Mesendoderm (in vitro differentiated cells): Measurements from ENCODE around the gene KCNK10.

ENCODE experiments used
- DNase-seq: peaks from one replicate; pipeline ENCODE4 v3.0.0; 2013
- H2AK5ac ChIP-seq: 2 replicates; pipeline ENCODE4 v1.6.1; 2013; ENCODE audit warnings: low read length, inconsistent platforms
- H2BK120ac ChIP-seq: 2 replicates; pipeline ENCODE4 v1.6.1; 2013; ENCODE audit warnings: low read depth, mild to moderate bottlenecking, low read length, moderate library complexity, mixed read lengths
- H2BK15ac ChIP-seq: replicated peaks from 2 replicates; pipeline ENCODE4 v1.6.1; 2013; ENCODE audit warnings: low read depth, mild to moderate bottlenecking, moderate library complexity
- H2BK5ac ChIP-seq: 2 replicates; pipeline ENCODE4 v1.6.1; 2013; ENCODE audit warnings: low read length, inconsistent platforms
- H3K18ac ChIP-seq: 2 replicates; pipeline ENCODE4 v1.6.1; 2013; ENCODE audit warnings: mild to moderate bottlenecking, low read length, mixed read lengths
- H3K23ac ChIP-seq: one replicate; pipeline ENCODE4 v1.6.1; 2013; ENCODE audit warnings: low read length
- H3K27ac ChIP-seq: 2 replicates; pipeline ENCODE4 v1.5.1; 2013; ENCODE audit warnings: low read depth, mild to moderate bottlenecking, inconsistent platforms, low read length, moderate library complexity
- H3K27me3 ChIP-seq: 2 replicates; pipeline ENCODE4 v1.6.1; 2013; ENCODE audit warnings: low read length, control low read depth, mild to moderate bottlenecking, inconsistent platforms; ENCODE audit not compliant: insufficient read depth, poor library complexity
- H3K36me3 ChIP-seq: 2 replicates; pipeline ENCODE4 v1.6.1; 2013; ENCODE audit warnings: low read length, inconsistent platforms; ENCODE audit not compliant: control insufficient read depth, insufficient read depth
- H3K4ac ChIP-seq: one replicate; pipeline ENCODE4 v1.6.1; 2013; ENCODE audit warnings: low read depth, mild to moderate bottlenecking, low read length, moderate library complexity
- H3K4me1 ChIP-seq: 2 replicates; pipeline ENCODE4 v1.6.1; 2013; ENCODE audit warnings: low read depth, low read length, inconsistent platforms; ENCODE audit not compliant: control insufficient read depth
- H3K4me2 ChIP-seq: 2 replicates; pipeline ENCODE4 v1.6.1; 2013; ENCODE audit warnings: low read length
- H3K4me3 ChIP-seq: 2 replicates; pipeline ENCODE4 v1.5.1; 2013; ENCODE audit warnings: mild to moderate bottlenecking, low read length
- H3K56ac ChIP-seq: one replicate; pipeline ENCODE4 v1.6.1; 2013; ENCODE audit warnings: low read length
- H3K79me1 ChIP-seq: 2 replicates; pipeline ENCODE4 v1.6.1; 2013; ENCODE audit warnings: low read length, inconsistent platforms
- H3K79me2 ChIP-seq: 2 replicates; pipeline ENCODE4 v1.6.1; 2013; ENCODE audit warnings: mild to moderate bottlenecking, low read length; ENCODE audit not compliant: control insufficient read depth, insufficient read depth
- H3K9ac ChIP-seq: 2 replicates; pipeline ENCODE4 v1.6.1; 2013; ENCODE audit warnings: low read length, inconsistent platforms
- H4K5ac ChIP-seq: one replicate; pipeline ENCODE4 v1.6.1; 2013; ENCODE audit warnings: low read length
- H4K8ac ChIP-seq: one replicate; pipeline ENCODE4 v1.6.1; 2013; ENCODE audit warnings: low read depth, mild to moderate bottlenecking, control low read depth, low read length, moderate library complexity
- WGBS: extraction: QIAGEN DNeasy Blood & Tissue Kit; methylation state at CpG from one replicate; pipeline ENCODE4 v1.1.7; 2013; ENCODE audit warnings: low lambda C conversion rate, missing lambda C conversion rate; ENCODE audit not compliant: insufficient coverage; ENCODE audit errors: extremely low coverage; 5-methylcytosine and 5-hydroxymethylcytosine counted together

The KCNK10 gene

GRCh38 chr14:88297306-88297705 lies 25.8 kb downstream of the KCNK10 start:
- H3K4ac ChIP-seq: no peak overlapping the region
- no peak for DNase-seq
- H3K79me2 ChIP-seq: no peaks in the 10 kb centered on the region
- no peaks in the 10 kb centered on the region for H3K4me1 ChIP-seq
- no peak overlapping the region for H3K4me2 ChIP-seq
- H2BK15ac ChIP-seq: no peak overlapping the region
- H3K9ac ChIP-seq: no peak overlapping the region
- H3K56ac ChIP-seq: no peak overlapping the region
- H3K36me3 ChIP-seq: no peaks in the 10 kb centered on the region
- no peak overlapping the region for H4K8ac ChIP-seq
- no peak overlapping the region for H3K23ac ChIP-seq
- no peak overlapping the region for H3K27ac ChIP-seq
- no peak overlapping the region for H3K4me3 ChIP-seq
- H2AK5ac ChIP-seq: no peak overlapping the region
- no CpG with 5 or more reads among the region's 5 CpGs for WGBS
- H3K27me3 ChIP-seq: no peaks in the 10 kb centered on the region
- H2BK5ac ChIP-seq: no peak overlapping the region
- H3K79me1 ChIP-seq: no peaks in the 10 kb centered on the region
- H2BK120ac ChIP-seq: no peak overlapping the region
- no peak overlapping the region for H4K5ac ChIP-seq
- no peak overlapping the region for H3K18ac ChIP-seq

GRCh38 chr14:88296351-88296750 lies 26.7 kb downstream of the KCNK10 start:
- no peak overlapping the region for H3K56ac ChIP-seq
- H3K23ac ChIP-seq: no peak overlapping the region
- no peak overlapping the region for H3K27ac ChIP-seq
- no peak for DNase-seq
- no peak overlapping the region for H2AK5ac ChIP-seq
- H3K9ac ChIP-seq: no peak overlapping the region
- H3K4ac ChIP-seq: no peak overlapping the region
- no peak overlapping the region for H3K4me2 ChIP-seq
- no peaks in the 10 kb centered on the region for H3K36me3 ChIP-seq
- no peak overlapping the region for H3K18ac ChIP-seq
- no peak overlapping the region for H2BK120ac ChIP-seq
- no peaks in the 10 kb centered on the region for H3K79me1 ChIP-seq
- H3K4me3 ChIP-seq: no peak overlapping the region
- no peaks in the 10 kb centered on the region for H3K4me1 ChIP-seq
- WGBS: no CpG with 5 or more reads among the region's 4 CpGs
- H3K79me2 ChIP-seq: no peaks in the 10 kb centered on the region
- no peak overlapping the region for H2BK5ac ChIP-seq
- no peaks in the 10 kb centered on the region for H3K27me3 ChIP-seq
- no peak overlapping the region for H4K5ac ChIP-seq
- no peak overlapping the region for H4K8ac ChIP-seq
- no peak overlapping the region for H2BK15ac ChIP-seq

GRCh38 chr14:88289996-88290395 lies 33.1 kb downstream of the KCNK10 start:
- Histone ChIP-seq H3K4me1 (no peaks in the 10 kb centered on the region), H3K79me1 (no peaks in the 10 kb centered on the region), H3K4me2 (no peak overlapping the region), H3K9ac (no peak overlapping the region), H2BK15ac (no peak overlapping the region), H3K56ac (no peak overlapping the region), H3K27me3 (no peaks in the 10 kb centered on the region), H3K4me3 (no peak overlapping the region), H2AK5ac (no peak overlapping the region), H3K27ac (no peak overlapping the region), H2BK5ac (no peak overlapping the region), H3K79me2 (no peaks in the 10 kb centered on the region), H4K8ac (no peak overlapping the region), H3K23ac (no peak overlapping the region), H2BK120ac (no peak overlapping the region), H4K5ac (no peak overlapping the region), H3K18ac (no peak overlapping the region), H3K36me3 (no peaks in the 10 kb centered on the region), H3K4ac (no peak overlapping the region)
- no peak for DNase-seq
- no CpG with 5 or more reads among the region's 3 CpGs for WGBS

GRCh38 chr14:88289234-88289633 lies 33.8 kb downstream of the KCNK10 start:
- no peaks in the 10 kb centered on the region for H3K4me1 ChIP-seq
- H3K18ac ChIP-seq: no peak overlapping the region
- H3K9ac ChIP-seq: no peak overlapping the region
- H3K23ac ChIP-seq: no peak overlapping the region
- H4K8ac ChIP-seq: no peak overlapping the region
- H4K5ac ChIP-seq: no peak overlapping the region
- H2AK5ac ChIP-seq: no peak overlapping the region
- no peak overlapping the region for H2BK120ac ChIP-seq
- DNase-seq: peak; percentile 22
- H3K27ac ChIP-seq: no peak overlapping the region
- no peaks in the 10 kb centered on the region for H3K27me3 ChIP-seq
- H3K4me2 ChIP-seq: no peak overlapping the region
- H3K56ac ChIP-seq: no peak overlapping the region
- H3K79me2 ChIP-seq: no peaks in the 10 kb centered on the region
- no peak overlapping the region for H3K4me3 ChIP-seq
- H3K79me1 ChIP-seq: no peaks in the 10 kb centered on the region
- no peak overlapping the region for H2BK5ac ChIP-seq
- H2BK15ac ChIP-seq: no peak overlapping the region
- no peaks in the 10 kb centered on the region for H3K36me3 ChIP-seq
- no peak overlapping the region for H3K4ac ChIP-seq

- no CpG with 5 or more reads among the region's 1 CpG for WGBS
- Histone ChIP-seq H3K56ac (no peak overlapping the region), H2AK5ac (no peak overlapping the region), H4K5ac (no peak overlapping the region), H2BK120ac (no peak overlapping the region), H2BK5ac (no peak overlapping the region), H3K4me1 (no peaks in the 10 kb centered on the region), H3K23ac (no peak overlapping the region), H3K18ac (no peak overlapping the region), H3K79me1 (no peaks in the 10 kb centered on the region), H3K36me3 (no peaks in the 10 kb centered on the region), H3K79me2 (no peaks in the 10 kb centered on the region), H3K27ac (no peak overlapping the region), H3K4ac (no peak overlapping the region), H3K27me3 (no peaks in the 10 kb centered on the region), H3K4me3 (no peak overlapping the region), H3K9ac (no peak overlapping the region), H4K8ac (no peak overlapping the region), H2BK15ac (no peak overlapping the region), H3K4me2 (no peak overlapping the region)
- no peak for DNase-seq
These were observed 36.8 kb downstream of the KCNK10 start for GRCh38 chr14:88286309-88286708.

GRCh38 chr14:88281447-88281846 lies 41.6 kb downstream of the KCNK10 start:
- no peak for DNase-seq
- Histone ChIP-seq H2BK15ac (no peak overlapping the region), H2BK120ac (no peak overlapping the region), H3K4ac (no peak overlapping the region), H3K4me2 (no peak overlapping the region), H3K27ac (no peak overlapping the region), H3K56ac (no peak overlapping the region), H3K27me3 (no peaks in the 10 kb centered on the region), H4K8ac (no peak overlapping the region), H2AK5ac (no peak overlapping the region), H2BK5ac (no peak overlapping the region), H4K5ac (no peak overlapping the region), H3K4me3 (no peak overlapping the region), H3K36me3 (no peaks in the 10 kb centered on the region), H3K79me2 (no peaks in the 10 kb centered on the region), H3K18ac (no peak overlapping the region), H3K9ac (no peak overlapping the region), H3K23ac (no peak overlapping the region), H3K4me1 (no peaks in the 10 kb centered on the region), H3K79me1 (no peaks in the 10 kb centered on the region)
- WGBS: no CpG with 5 or more reads among the region's 3 CpGs
